Colonic mucosa (tissue), 4 donors: ENCODE results near the gene RDH8. TPM values are rescaled to one million over a fixed set of nuclear protein-coding genes. Genes with fewer than 3 reads are reported as not detected.

Experiments
- DNase-seq: peaks from one replicate; pipeline ENCODE4 v3.0.0-alpha.2; 2020
- H3K27ac ChIP-seq: fragments of 200-600 bp; one replicate; pipeline ENCODE4 v1.8.0; 2021
- H3K27me3 ChIP-seq: fragments of 200-600 bp; one replicate; pipeline ENCODE4 v1.8.0; 2021
- H3K36me3 ChIP-seq: fragments of 200-600 bp; one replicate; pipeline ENCODE4 v1.8.0; 2021
- H3K4me1 ChIP-seq: fragments of 200-600 bp; one replicate; pipeline ENCODE4 v1.8.0; 2021; ENCODE audit warnings: mild to moderate bottlenecking
- H3K4me3 ChIP-seq: fragments of 200-600 bp; one replicate; pipeline ENCODE4 v1.8.0; 2021
- H3K9ac ChIP-seq, 2 donors: one replicate each; pipeline ENCODE4 v1.7.0; 2013; ENCODE audit warnings: control low read depth in 2 of 2, low read depth in 2 of 2, low read length in 2 of 2
- H3K9me3 ChIP-seq: fragments of 200-600 bp; one replicate; pipeline ENCODE4 v1.8.0; 2021
- CTCF ChIP-seq: fragments of 200-600 bp; IDR thresholded peaks from one replicate; pipeline ENCODE4 v1.8.0; 2022; ENCODE audit warnings: antibody characterized with exemption, mild to moderate bottlenecking
- intact Hi-C: fragments of 100-400 bp; cut with DNase I; formaldehyde crosslinking; loops from one replicate; pipeline ENCODE4 v1.14.1; 2022
- total RNA-seq, 2 donors: library from RNA; stranded (reverse); fragmentation: NEBNext Ultra II Directional in 1 of 2; extraction: Animal tissue kit (Norgen Biotek cat#: 25700) in 1 of 2; gene quantifications; one replicate each; pipeline ENCODE4 v1.2.1, GENCODE V29; 2021
- donor health status: healthy.
- donor health status: DM: no; HTN: no; CAD: no.
- donor health status: DM: no; HTN: no; CAD: no.

Gene RDH8
- total RNA-seq, 2 donors from 2014 or later = 0.24 TPM; not detected in 1

- Histone ChIP-seq H3K27ac (no peak overlapping the region), H3K27me3 (peaks cover 11% of the 10 kb centered on the region), H3K9me3 (no peaks in the 10 kb centered on the region), H3K4me3 (peak overlapping the region; percentile 20), H3K9ac (peak overlapping the region; percentile 21 to 35), H3K4me1 (peaks cover 3% of the 10 kb centered on the region), H3K36me3 (no peaks in the 10 kb centered on the region)
- intact Hi-C loops = no loop called here
- DNase-seq = no peak
- TF ChIP-seq CTCF = no peak
Measured at GRCh38 chr19:10009714-10010224, 3.5 kb upstream of the RDH8 start.

GRCh38 chr19:10010247-10010691 is 3.0 kb upstream of the RDH8 start, which contains the start of gene COL5A3:
TSS of gene COL5A3 (minus strand) at chr19:10010504. CDS start at chr19:10010385, 119 bp downstream.
- Histone ChIP-seq H3K9me3 (no peaks in the 10 kb centered on the region), H3K27me3 (peaks cover 11% of the 10 kb centered on the region), H3K36me3 (no peaks in the 10 kb centered on the region), H3K9ac (peak within 1 kb of the TSS; percentile 21 to 35), H3K27ac (no peak within 1 kb of the TSS), H3K4me3 (peak within 1 kb of the TSS; percentile 20), H3K4me1 (peaks cover 3% of the 10 kb centered on the region)
- intact Hi-C loops = no loop called here
- DNase-seq = peak; percentile 60
- no peak for TF ChIP-seq CTCF

GRCh38 chr19:10010939-10011338 is 2.3 kb upstream of the RDH8 start:
- H3K36me3 ChIP-seq = no peaks in the 10 kb centered on the region
- H3K4me1 ChIP-seq = peaks cover 3% of the 10 kb centered on the region
- no peak overlapping the region for H3K9ac ChIP-seq
- no peak for DNase-seq
- peaks cover 11% of the 10 kb centered on the region for H3K27me3 ChIP-seq
- no peak overlapping the region for H3K4me3 ChIP-seq
- intact Hi-C loops = no loop called here
- no peak for TF ChIP-seq CTCF
- no peak overlapping the region for H3K27ac ChIP-seq
- no peaks in the 10 kb centered on the region for H3K9me3 ChIP-seq

- no peak for DNase-seq
- Histone ChIP-seq H3K27me3 (peaks cover 11% of the 10 kb centered on the region), H3K36me3 (no peaks in the 10 kb centered on the region), H3K27ac (no peak overlapping the region), H3K9me3 (no peaks in the 10 kb centered on the region), H3K4me3 (no peak overlapping the region), H3K4me1 (peaks cover 3% of the 10 kb centered on the region), H3K9ac (no peak overlapping the region)
- intact Hi-C loops = no loop called here
- no peak for TF ChIP-seq CTCF
Measured at GRCh38 chr19:10011974-10012373, 1.3 kb upstream of the RDH8 start.

- peaks cover 3% of the 10 kb centered on the region for H3K4me1 ChIP-seq
- no peak overlapping the region for H3K27ac ChIP-seq
- H3K27me3 ChIP-seq = peaks cover 6% of the 10 kb centered on the region
- intact Hi-C loops = no loop called here
- H3K9ac ChIP-seq = peak overlapping the region in 1 of 2 donors; percentile 19
- H3K4me3 ChIP-seq = no peak overlapping the region
- TF ChIP-seq CTCF = no peak
- H3K36me3 ChIP-seq = no peaks in the 10 kb centered on the region
- DNase-seq = no peak
- H3K9me3 ChIP-seq = no peaks in the 10 kb centered on the region
Measured at GRCh38 chr19:10013834-10014618, 743 bp downstream of the RDH8 start.
